Common myeloid progenitor, CD34-positive (primary cell): ENCODE measurements around the gene ERCC6. TPM values are rescaled to one million over a fixed set of nuclear protein-coding genes. Genes with fewer than 3 reads are reported as not detected.

Experiments used
- CTCF ChIA-PET: fragments of 350-600 bp; sonication (Branson Sonifier 250); formaldehyde crosslinking; loops from one replicate; lab custom pipeline; 2021; ENCODE audit warnings: antibody characterized with exemption; lab: Charles Lee
- POLR2A ChIA-PET: fragments of 350-600 bp; sonication (Branson Sonifier 250); formaldehyde crosslinking; loops from one replicate; lab custom pipeline; 2021; ENCODE audit warnings: antibody characterized with exemption; lab: Charles Lee
- DNase-seq, 3 donors: peaks; one replicate each; pipeline versions ENCODE4 v3.0.0 to v3.0.0-alpha.2; 2013
- H3K27ac ChIP-seq, 2 experiments: 1 replicate in 1 of 2; 2 replicates in 1 of 2; pipeline ENCODE4 v1.7.0; 2013; ENCODE audit warnings: inconsistent platforms in 2 of 2, low read length in 2 of 2, mild to moderate bottlenecking in 2 of 2, low read depth in 1 of 2, moderate library complexity in 1 of 2; ENCODE audit not compliant: severe bottlenecking in 2 of 2, insufficient read depth in 1 of 2, poor library complexity in 1 of 2
- H3K27me3 ChIP-seq, 5 experiments: replicated peaks in 2 of 5; 1 replicate in 3 of 5; 2 replicates in 2 of 5; pipeline versions ENCODE4 v1.6.1 to v1.7.0; 2013; ENCODE audit warnings: low read length in 4 of 5, mild to moderate bottlenecking in 2 of 5, moderate library complexity in 2 of 5, inconsistent platforms in 1 of 5; ENCODE audit not compliant: insufficient read depth in 5 of 5, control insufficient read depth in 4 of 5
- H3K36me3 ChIP-seq, 4 experiments: 1 replicate in 2 of 4; 2 replicates in 2 of 4; pipeline versions ENCODE4 v1.6.1 to v1.7.0; 2013; ENCODE audit warnings: low read length in 3 of 4, control low read depth in 1 of 4, mild to moderate bottlenecking in 1 of 4; ENCODE audit not compliant: control insufficient read depth in 4 of 4, insufficient read depth in 4 of 4
- H3K4me1 ChIP-seq, 4 experiments: 1 replicate in 3 of 4; 2 replicates in 1 of 4; pipeline versions ENCODE4 v1.6.1 to v1.7.1; 2013; ENCODE audit warnings: low read length in 3 of 4, mild to moderate bottlenecking in 3 of 4, control low read depth in 1 of 4, inconsistent platforms in 1 of 4, moderate library complexity in 1 of 4; ENCODE audit not compliant: control insufficient read depth in 4 of 4, insufficient read depth in 4 of 4; ENCODE audit errors: control extremely low read depth in 1 of 4
- H3K4me3 ChIP-seq, 7 experiments: 1 replicate in 4 of 7; 2 replicates in 3 of 7; pipeline versions ENCODE4 v1.5.1 to v1.7.0; 2013; ENCODE audit warnings: mild to moderate bottlenecking in 7 of 7, low read length in 6 of 7, moderate library complexity in 6 of 7, inconsistent platforms in 2 of 7, low read depth in 2 of 7, control low read depth in 1 of 7; ENCODE audit not compliant: insufficient read depth in 4 of 7, control insufficient read depth in 1 of 7; ENCODE audit errors: extremely low read depth in 1 of 7
- H3K9me3 ChIP-seq, 5 experiments: 1 replicate in 4 of 5; 2 replicates in 1 of 5; pipeline versions ENCODE4 v1.6.1 to v1.7.1; 2013; ENCODE audit warnings: low read length in 4 of 5, mild to moderate bottlenecking in 2 of 5, inconsistent platforms in 1 of 5, low read depth in 1 of 5, moderate library complexity in 1 of 5; ENCODE audit not compliant: control insufficient read depth in 4 of 5, insufficient read depth in 2 of 5; ENCODE audit errors: control extremely low read depth in 1 of 5
- WGBS: methylation state at CpG from one replicate; pipeline ENCODE4 v1.1.5; 2013; ENCODE audit not compliant: insufficient coverage; 5-methylcytosine and 5-hydroxymethylcytosine counted together
- polyA plus RNA-seq: library from polyadenylated mRNA; unstranded; fragments of 120-200 nt; gene quantifications from one replicate; pipeline ENCODE4 v1.2.1, GENCODE V29; 2013

The ERCC6 gene
- 10.7 TPM for polyA plus RNA-seq

DNA sequence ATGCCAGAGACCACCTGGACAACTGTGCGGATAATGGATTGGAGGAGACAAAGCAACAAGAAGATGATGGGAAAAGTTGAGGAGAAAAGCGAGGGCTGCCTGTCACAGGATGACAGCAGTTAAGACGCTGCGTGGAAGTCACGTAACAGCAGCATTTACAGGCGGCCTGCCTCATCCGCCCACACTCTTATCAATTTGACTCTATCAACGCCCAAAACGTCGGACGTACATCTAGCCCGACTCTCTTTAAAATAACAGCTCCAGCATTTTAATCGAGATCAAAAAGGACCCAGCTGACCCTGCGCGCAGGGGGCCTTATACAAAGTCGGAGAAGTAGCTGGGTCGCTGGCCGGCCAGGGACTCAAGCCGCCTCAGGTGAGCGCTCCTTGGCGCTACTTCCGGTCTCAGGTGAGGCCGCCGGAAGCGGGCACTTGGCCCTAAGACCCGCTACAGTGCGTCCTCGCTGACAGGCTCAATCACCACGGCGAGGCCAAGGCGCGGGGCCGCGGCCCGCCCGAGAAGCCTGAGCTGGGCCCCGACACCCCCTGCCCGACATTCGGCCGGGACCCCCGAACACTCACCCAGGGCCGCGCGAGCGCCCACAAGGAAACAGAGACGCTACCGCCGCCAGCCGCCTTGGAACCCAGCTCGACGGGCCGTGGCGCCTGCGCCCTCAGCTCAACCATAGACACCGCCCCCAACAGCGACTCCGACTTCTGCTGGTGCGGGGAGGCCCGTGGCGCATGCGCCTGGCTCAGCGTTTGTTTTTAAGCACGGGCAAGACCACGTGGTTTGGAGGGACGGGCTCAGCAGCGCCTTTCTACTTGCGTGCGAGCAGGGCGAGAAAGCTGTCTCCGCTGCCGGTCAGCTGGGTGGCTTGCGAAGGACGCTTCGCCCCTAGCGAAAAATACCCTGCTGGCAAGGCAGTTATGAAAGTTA is at the start of gene ERCC6:
Gene ERCC6 (minus strand): TSS at position 741 of the 939 bp plus-strand sequence.
- H3K4me3 ChIP-seq, result peak within 1 kb of the TSS; percentile 68 to 88 (median 78)
- peak within 1 kb of the TSS; percentile 54 to 85 for H3K27ac ChIP-seq
- ChIA-PET POLR2A (no interaction called here), CTCF (interaction anchor here (1.1 to 1.4 kb wide), 4 partner anchors 11 to 30 kb away, joined by 3 to 4 read pairs (median 3); no protein-coding TSS in a partner anchor)
- peak; percentile 98 to 99 (median 99) for DNase-seq
- H3K36me3 ChIP-seq, result peaks cover 0 to 3% (median 0%) of the 10 kb centered on the region in 4 experiments
- WGBS, result 2% methylated on average over 58 of the region's 75 CpGs
- peaks cover 13 to 28% (median 23%) of the 10 kb centered on the region in 4 experiments for H3K4me1 ChIP-seq
- H3K9me3 ChIP-seq, result peaks cover 0 to 3% (median 0%) of the 10 kb centered on the region in 5 experiments
- H3K27me3 ChIP-seq, result no peaks in the 10 kb centered on the region

GRCh38 chr10:49587981-49588380 is 49.1 kb upstream of the ERCC6 start:
- peaks cover 2 to 9% (median 3%) of the 10 kb centered on the region in 5 experiments for H3K27me3 ChIP-seq
- POLR2A ChIA-PET, result no interaction called here
- DNase-seq, result no peak
- no peak overlapping the region for H3K4me3 ChIP-seq
- no peak overlapping the region for H3K27ac ChIP-seq
- H3K9me3 ChIP-seq, result peaks cover 0 to 5% (median 4%) of the 10 kb centered on the region in 5 experiments
- no peaks in the 10 kb centered on the region for H3K36me3 ChIP-seq
- WGBS, result 93% methylated on average over 2 of the region's 4 CpGs
- CTCF ChIA-PET, result no interaction called here
- H3K4me1 ChIP-seq, result no peaks in the 10 kb centered on the region

DNA sequence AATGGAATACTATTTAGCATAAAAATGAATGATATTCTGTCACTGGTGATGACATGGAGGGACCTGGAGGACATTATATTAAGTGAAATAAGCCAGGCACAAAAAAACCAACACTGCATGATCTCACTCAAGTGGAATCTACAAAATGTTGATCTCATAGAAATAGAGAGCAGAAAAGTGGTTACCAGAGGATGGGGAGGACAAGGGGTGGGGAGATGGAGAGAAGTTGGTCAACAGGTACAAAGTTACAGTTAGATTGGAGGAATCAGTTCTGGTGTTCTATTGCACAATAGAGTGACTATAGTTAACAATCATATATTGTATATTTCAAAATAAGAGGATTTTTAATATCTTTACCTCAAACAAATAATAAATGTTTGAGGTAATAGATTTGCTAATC is 46.5 kb upstream of the ERCC6 start:
- H3K4me3 ChIP-seq, result no peak overlapping the region
- no peaks in the 10 kb centered on the region for H3K36me3 ChIP-seq
- H3K4me1 ChIP-seq, result no peaks in the 10 kb centered on the region
- ChIA-PET CTCF (no interaction called here), POLR2A (no interaction called here)
- peaks cover 0 to 5% (median 4%) of the 10 kb centered on the region in 5 experiments for H3K9me3 ChIP-seq
- DNase-seq, result no peak
- peaks cover 2 to 9% (median 3%) of the 10 kb centered on the region in 5 experiments for H3K27me3 ChIP-seq
- no peak overlapping the region for H3K27ac ChIP-seq

- Histone ChIP-seq H3K9me3 (no peaks in the 10 kb centered on the region), H3K27ac (no peak overlapping the region), H3K4me1 (no peaks in the 10 kb centered on the region), H3K36me3 (no peaks in the 10 kb centered on the region), H3K4me3 (no peak overlapping the region), H3K27me3 (peaks cover 0 to 3% (median 0%) of the 10 kb centered on the region in 5 experiments)
- ChIA-PET CTCF (interaction anchor here (0.9 kb wide), 1 partner anchor 14 kb away, joined by 5 read pairs; no protein-coding TSS in a partner anchor), POLR2A (interaction anchor here (0.5 kb wide), 1 partner anchor 348 kb away, joined by 3 read pairs; no protein-coding TSS in a partner anchor)
- WGBS, result no CpG with 5 or more reads among the region's 2 CpGs
- DNase-seq, result no peak
Measured at GRCh38 chr10:49579621-49580020, 40.7 kb upstream of the ERCC6 start.

GRCh38 chr10:49578392-49578791 is 39.5 kb upstream of the ERCC6 start:
- Histone ChIP-seq H3K9me3 (no peaks in the 10 kb centered on the region), H3K27ac (no peak overlapping the region), H3K36me3 (no peaks in the 10 kb centered on the region), H3K4me3 (no peak overlapping the region), H3K4me1 (no peaks in the 10 kb centered on the region), H3K27me3 (no peaks in the 10 kb centered on the region)
- POLR2A ChIA-PET, result no interaction called here
- 93% methylated on average over 3 of the region's 3 CpGs for WGBS
- no peak for DNase-seq
- CTCF ChIA-PET, result no interaction called here

- ChIA-PET POLR2A (no interaction called here), CTCF (no interaction called here)
- H3K27ac ChIP-seq, result no peak overlapping the region
- no peaks in the 10 kb centered on the region for H3K36me3 ChIP-seq
- 80% methylated on average over 1 of the region's 2 CpGs for WGBS
- no peak overlapping the region for H3K4me3 ChIP-seq
- H3K27me3 ChIP-seq, result no peaks in the 10 kb centered on the region
- no peaks in the 10 kb centered on the region for H3K9me3 ChIP-seq
- H3K4me1 ChIP-seq, result no peaks in the 10 kb centered on the region
- DNase-seq, result no peak
Measured at GRCh38 chr10:49577182-49577925, 38.4 kb upstream of the ERCC6 start.
